ENCODE data around the gene SCP2.

The SCP2 gene

DNA sequence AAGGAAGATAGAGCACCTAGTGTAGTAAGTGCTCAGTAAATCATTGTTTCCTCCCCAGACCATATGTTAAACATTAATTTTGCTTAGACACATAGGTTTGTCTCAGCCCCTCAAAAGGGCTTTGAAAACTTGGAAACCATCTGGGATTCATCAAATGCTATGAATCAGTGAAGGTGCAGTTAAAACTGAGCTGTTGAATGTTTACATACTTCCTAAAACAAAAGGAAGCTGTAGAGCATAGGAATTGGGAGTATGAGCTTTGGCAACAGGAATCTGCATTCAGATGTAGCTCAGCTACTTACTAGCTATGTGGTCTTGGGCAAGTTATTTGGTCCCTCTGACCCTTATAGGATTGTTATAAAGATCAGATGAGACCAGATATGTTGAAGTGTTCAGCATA lies 116.2 kb downstream of the SCP2 start:
- DNase-seq (ENCODE audit: low read depth), result no peak

DNA sequence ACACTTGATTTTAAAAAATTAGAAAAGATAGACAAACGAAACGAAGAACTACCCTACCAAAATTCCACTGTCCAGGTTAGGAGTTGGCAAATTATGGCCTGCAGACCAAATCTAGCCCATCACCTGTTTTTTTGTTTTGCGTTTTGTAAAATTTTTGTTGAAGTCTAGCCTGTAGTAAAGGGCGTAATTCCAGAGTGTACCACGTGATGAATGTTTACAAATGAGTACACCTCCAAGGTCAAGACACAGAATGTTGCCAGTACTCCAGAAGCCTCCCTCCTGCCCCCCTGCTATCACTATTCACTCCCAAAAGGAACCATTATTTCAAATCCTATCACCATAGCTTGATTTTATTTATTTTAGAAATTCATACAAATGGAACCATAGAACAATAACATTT lies 117.8 kb downstream of the SCP2 start:
- DNase-seq (ENCODE audit: low read depth), result no peak

DNA sequence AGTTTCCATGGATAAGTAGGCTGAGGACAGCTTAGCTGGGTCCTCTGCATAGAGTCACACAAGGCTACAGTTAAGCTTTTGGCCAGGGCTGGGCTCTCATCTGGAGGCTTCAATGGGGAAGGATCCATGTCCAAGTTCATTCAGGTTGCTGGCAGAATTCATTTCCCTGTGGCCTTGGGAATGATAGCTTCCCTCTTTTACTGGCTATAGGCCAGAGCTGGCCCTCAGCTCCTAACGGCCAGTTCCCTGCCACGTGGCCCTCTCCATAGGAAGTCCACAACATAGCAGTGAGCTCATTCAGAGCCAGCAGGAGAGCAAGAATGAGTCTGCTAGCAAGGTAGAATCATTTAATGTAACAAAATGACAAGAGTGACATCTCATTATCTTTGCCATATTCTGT lies 119.9 kb downstream of the SCP2 start:
- no peak for DNase-seq (ENCODE audit: low read depth)

DNA sequence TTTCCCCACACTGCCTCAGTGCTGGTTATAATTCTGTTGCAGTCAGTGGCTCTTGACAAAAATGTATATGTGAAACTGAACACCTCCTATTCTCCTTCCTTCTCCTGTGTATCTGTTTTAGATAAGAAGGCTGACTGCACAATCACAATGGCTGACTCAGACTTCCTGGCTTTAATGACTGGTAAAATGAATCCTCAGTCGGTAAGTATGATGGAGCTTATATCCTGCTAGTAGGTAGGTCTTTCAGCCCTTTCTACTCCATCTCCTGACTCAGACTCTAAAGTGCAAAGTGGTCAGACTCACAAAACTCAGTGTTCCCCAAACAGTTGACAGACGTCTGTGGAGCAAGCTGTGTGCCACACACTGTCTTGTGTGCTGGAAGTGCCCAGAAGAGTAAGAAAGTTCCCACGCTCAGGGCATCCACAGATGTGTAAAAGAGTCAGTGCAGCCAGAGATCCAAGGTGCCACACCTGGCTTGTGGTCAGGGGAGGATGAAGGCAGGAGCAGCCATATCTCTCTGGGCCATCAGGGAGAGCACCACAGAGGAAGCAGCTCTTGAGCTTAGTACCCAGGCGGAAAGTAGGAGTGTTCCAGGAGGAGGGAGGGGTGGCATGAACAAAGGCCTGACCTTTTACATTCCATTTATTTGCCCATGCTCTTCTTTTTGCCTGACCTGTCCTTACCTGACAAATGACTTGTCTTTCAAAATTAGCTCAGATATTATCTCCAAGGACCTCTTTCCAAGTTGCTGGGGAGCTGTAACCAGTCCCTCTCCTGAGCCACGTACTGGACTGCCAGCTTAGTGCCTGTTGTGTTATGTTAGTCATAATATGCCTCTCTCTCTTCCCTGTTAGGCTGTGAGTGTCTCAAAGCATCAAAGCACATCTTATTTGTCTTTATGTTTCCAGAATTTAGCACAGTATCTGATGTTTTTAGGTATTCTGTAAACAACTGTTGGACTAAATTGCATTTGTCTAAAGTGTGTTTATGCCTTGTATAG lies 121.0 kb downstream of the SCP2 start:
- DNase-seq (ENCODE audit: low read depth), result no peak

DNA sequence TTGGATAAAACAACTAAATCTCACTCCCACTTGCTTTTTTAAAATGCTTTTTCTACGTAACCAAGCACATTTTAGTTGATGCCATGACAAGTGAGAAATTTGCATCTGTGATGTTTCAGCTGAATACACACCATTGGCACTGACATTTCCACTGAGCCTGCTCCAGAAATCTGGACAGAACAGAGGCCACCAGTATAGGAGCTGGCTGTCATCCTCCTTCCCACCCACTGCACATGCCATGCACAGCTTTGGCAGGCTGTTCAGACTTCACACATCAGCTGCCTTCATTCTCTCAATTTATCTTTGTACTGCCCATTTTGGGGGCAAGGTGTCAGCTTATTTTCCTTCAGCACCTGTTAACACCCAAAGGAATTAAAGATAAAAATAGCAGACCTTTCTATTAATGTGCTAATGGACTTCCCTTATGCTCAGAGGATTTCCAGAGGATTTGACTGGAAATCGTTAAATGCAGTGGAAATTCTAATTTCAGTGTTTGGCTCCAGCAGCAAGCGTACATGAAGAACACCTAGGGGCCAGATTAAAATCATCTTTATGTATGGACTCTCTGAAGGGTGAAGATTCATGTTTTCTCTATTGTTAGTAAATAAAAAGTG lies 122.0 kb downstream of the SCP2 start:
- no peak for DNase-seq (ENCODE audit: low read depth)

DNA sequence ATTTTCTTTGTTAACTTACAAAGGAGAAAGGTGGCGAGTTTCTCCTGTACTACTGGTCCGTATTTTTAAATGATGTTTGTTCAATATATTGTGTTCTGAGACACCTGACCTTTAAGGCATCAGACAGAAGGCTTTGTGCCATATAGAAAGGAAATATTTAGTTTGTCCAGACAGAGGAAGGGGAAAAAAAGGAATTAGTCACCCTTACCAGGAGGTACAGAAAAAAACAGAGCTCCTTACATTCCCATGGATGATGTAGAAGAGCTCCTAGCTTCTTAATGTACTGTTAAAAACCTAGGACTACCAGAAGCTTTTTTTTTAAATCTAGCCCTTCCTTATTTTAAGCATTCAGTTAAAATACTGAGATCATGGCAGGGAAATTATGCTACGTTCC lies 122.5 kb downstream of the SCP2 start:
- DNase-seq (ENCODE audit: low read depth), result no peak

DNA sequence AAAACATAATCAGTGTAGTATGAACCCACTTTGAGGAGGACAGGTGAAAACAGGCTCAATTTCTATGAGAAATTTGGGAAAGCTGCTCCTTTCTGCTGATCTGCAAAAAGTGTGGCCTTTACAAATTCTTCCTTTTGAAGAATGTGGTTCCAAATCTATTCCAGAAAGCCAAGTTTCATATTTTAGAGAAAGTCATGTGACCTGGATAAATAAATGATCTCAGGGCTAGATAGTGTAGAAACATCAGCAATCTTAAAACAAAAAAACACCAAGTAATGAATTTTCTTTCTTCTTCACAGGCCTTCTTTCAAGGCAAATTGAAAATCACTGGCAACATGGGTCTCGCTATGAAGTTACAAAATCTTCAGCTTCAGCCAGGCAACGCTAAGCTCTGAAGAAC lies 123.2 kb downstream of the SCP2 start:
- DNase-seq (ENCODE audit: low read depth), result no peak

DNA sequence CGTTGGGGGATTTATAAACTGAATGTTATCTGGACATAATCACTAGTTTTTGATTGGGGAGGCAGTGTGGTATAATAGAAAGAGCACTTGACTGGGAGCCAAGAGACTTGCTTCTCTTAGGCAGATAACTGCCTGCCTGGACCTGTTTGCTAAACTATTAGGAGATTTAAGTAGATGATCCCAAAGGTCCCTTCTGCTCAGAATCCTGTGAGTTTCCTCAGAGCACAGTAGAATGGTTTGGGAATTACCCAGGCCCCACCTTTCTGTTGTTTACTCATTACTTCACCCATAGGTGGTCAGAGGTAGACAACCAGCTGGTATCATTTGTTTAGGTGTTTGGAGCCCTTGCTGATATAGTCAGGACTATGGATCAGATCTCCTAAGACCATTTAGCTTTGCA lies 124.6 kb downstream of the SCP2 start:
- no peak for DNase-seq (ENCODE audit: low read depth)

DNA sequence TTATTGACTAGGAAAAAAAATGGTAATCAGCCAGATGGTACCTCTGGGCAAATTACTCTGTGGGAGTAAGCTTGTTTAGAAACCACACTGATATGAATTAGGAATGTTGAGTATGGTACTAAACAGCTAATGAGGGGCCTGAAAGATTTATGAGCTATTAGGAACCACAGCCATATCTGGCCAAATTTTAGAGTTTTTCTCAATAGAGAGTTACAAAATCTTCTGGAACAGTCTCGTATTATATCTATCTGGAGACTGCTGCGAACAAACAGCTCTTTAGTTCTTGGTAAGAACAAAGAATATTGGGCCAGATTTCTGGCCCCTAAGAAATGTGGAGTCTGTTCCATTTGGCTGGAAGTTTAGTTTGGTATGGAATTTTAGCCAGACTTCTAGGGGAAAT lies 130.1 kb downstream of the SCP2 start:
- no peak for DNase-seq (ENCODE audit: low read depth)

DNA sequence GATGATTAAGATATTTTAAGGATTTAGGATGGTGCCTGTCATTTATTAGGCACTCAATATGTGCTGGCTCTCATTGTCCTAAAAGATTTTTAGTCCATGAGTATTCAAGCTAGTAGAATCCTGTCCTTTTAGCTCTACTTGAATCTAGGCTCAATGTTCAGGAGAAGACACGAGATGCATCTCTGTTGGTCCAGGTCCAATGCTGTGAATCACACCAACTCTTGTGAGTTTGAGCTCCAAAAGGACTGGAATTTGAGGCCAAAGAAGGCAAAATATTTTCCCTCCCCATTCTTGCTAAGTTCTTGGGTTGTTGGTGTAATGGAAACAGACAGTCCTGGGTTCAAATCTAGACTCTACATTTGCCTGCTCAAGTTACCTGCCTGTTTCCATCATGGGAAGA lies 133.5 kb downstream of the SCP2 start:
- no peak for DNase-seq (ENCODE audit: low read depth)

DNA sequence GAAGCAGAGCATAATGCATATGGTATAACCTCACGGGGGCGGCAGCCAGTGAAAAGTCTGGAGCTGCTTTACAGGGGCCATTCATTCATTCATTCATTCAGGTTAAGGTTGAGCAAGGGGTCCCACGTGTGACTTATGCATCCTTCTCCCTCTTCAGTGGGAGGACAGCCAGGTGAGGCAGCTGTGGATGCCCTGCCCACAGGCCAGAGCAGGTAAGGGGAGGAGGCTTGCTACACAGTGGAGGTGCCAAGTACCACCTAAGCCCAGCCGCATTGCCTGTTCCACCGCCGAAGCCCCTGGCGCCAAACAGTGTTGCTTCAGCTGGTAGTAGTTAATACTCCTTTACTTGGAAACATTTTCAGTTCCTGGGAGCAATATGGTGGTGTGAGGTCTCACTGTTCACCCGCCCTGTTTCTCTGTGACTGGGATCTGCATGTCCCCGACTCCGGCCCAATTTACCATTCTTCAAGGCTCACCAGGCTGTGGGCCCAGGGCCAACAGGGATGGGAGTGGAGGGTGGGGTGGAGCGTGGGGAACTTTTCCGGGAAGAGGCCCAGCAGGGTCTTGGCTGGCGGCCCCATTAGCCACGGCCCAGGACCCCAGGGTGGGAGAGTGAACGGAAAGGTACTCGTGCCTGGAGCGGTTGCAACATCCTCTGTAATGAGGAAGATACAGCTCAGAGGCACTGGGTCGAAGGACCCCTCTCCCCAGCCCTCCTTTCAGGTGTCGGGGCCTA lies 134.2 kb downstream of the SCP2 start:
- no peak for DNase-seq (ENCODE audit: low read depth)

DNA sequence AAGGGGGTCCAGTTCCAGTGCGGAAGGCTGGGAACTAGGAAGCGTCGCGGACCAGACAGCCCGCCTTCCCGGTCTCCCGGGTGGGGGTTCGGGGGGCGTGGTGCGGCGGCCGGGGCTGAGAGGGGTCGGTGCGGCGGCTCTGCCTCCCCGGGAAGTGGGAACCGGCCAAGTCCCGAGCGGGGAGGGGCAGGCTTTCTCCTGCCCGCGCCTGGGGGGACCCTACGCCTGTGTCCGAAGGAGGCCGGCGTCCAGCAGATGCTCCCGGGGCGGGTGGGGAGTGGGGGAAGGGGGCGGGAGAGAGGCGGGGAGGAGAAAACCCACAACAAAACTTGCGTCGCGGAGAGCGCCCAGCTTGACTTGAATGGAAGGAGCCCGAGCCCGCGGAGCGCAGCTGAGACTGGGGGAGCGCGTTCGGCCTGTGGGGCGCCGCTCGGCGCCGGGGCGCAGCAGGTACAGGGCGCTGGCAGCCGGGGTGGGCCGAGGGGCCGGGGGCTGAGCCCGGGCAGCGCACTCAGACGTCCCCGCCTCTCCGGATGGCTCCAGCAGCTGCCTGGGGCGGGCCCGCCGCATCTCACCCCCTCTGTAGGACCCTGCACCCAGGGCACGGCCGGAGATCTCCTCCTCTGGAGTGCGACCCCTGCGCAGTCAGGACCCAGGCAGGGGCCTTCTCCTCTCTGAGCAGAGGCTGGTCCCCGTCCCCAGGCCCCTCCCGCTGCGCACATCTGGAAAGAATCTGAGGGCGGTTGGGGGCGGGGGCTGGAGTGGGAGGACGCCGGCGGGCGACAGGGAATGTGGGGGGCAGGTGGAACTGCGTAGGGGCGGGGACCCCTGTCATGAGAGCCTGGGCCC lies 135.0 kb downstream of the SCP2 start, which contains the start of gene PODN:
Gene PODN, plus strand, starts transcription at position 355 of the 849 bp plus-strand sequence. CDS start 7,643 bp downstream, outside the sequence.
- DNase-seq (ENCODE audit: low read depth), result no peak

DNA sequence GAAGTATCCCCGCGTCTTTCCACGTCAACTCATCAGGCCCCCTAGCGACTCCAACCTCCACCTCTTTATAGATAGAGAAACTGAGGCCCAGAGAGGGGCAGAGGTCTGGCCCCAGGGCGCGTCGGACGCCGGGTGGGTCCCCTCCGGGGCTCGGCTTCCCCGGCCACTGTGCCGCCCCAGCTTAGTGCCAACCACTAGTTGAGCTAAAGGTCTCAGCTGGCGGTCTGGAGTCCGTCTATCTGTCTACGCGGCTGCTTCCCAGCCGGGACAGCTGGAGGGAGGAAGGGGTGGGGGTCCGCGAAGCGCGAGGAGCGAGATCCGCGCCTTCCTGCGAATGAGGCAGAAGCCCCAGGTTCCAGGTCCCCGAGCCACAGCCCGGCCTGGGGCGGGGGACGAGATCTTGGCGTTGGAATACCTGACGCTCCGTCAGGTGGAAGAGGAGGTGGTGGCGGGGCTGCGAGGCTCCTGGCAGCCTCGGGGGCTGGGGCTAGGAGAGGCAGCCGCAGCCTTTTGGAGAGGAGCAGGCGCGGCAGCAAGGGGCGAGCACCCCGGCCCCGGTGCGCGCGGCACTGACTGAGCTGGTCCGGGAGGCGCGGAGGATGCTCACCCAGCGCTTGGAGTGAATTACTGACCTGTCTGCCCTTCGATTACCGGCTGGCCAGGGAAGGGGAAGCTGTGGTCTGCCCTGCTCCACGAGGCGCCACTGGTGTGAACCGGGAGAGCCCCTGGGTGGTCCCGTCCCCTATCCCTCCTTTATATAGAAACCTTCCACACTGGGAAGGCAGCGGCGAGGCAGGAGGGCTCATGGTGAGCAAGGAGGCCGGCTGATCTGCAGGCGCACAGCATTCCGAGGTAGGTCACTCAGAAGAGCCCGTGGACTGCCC lies 135.9 kb downstream of the SCP2 start:
- no peak for DNase-seq (ENCODE audit: low read depth)

DNA sequence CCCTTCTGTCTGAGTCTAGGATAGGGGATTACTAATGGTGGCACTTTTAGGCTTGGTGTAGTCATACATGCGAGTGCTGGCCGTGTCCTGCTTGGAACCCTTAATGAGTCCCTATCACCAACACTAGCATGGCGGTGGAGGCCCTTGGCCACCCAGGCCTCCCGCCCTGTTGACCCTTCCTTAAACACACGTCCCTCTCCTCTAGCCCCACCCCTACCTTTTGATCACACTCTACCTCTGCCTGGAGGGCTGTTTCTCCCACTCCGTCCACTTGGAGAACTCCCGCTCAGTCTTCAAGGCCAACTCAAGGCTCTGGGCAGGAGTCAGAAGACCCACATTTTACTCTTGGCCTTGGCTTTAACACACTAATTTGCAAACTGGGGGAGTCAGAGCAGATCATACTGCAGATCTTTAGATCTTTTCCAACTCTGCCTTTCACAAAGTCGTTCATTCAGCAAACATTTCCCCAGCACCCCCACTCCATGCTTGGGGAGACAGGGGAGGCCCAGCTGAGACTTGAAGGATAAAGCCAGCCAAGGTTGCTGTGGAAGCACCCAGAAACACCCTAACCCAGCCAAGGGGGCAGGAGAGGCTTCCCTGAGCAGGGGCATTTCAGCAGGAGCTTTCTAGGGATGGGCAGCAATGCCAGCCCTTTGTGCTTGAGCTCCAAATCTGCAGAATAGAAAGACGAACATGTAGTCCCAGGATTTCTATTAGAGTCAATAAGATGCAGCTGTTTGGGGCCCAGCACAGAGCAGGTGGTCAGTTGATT lies 136.9 kb downstream of the SCP2 start:
- no peak for DNase-seq (ENCODE audit: low read depth)

DNA sequence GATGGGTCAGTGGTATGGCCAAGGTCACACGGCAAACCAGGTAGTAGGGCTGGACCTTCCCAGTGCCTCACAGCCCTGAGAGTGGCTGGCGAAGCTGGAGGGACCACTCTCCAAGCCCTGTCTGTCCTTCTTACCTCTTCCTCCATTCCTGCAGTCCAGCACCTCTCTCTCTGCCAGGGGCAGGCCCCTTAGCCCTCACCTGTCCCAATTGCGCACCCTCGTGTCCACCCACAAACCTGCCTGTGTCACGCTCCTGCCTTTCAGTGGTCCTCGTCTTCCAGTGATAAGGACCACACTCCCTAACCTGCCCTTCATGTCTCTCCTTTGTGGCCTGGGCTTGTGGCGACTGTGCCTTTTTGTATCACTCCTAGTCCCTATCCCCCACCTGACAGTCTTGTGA lies 138.3 kb downstream of the SCP2 start:
- no peak for DNase-seq (ENCODE audit: low read depth)

DNA sequence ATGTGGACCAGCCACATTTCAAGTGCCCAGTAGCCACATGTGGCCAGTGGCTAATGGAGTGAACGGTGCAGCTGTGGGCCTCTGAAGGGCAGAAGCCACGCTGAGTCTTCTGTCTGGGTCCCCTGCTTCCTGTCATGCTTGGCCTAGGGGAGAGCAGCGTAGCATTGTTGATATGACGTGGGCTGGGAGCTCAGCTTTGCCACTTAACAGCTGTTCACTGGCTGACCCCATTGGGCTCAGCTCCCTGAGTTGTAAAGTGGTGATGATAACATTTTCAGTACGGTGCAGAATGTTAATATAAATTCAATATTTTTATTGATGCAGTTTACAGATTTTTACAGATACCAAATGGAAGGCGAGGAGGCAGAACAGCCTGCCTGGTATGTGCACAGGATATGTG lies 139.4 kb downstream of the SCP2 start:
- DNase-seq (ENCODE audit: low read depth), result no peak

DNA sequence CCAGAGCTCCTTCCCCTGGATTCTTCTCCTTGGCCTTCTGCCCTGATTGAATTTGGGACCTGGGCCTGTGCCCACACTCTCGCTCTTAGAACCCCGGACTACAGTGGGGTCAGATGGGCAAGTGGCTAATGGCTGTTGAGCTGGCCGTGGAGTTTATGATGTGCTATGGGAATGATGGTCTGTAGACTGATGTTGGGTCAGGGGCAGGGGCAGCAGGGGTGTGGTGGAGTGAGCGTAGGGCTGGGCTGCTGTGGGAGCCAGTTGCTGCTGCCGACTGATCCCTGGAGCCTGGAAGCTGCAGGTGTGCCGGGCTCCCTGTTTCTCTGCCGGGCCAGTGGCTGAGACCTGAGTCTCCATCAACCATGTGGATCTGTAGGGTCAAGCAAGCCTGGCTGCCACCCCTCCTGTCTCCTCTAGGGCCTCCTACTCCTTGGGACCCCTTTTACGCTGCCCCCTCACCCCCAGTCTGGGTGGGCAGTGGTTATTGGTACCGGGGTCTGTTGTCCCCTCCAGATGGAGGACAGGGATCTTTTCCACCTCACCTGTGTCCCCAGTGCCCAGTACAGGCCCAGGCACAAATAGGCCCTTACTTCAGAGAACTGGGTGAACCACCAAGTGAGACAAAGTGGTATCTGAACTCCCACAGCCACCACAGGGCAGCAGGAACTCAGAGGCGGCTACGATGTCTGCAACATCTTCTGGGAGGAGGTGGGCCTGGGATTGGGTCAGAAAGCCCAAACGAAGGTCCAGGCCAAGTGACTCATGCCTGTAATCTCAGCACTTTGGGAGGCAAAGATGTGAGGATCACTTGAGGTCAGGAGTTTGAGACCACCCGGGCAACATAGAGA lies 140.0 kb downstream of the SCP2 start:
- DNase-seq (ENCODE audit: low read depth), result no peak

DNA sequence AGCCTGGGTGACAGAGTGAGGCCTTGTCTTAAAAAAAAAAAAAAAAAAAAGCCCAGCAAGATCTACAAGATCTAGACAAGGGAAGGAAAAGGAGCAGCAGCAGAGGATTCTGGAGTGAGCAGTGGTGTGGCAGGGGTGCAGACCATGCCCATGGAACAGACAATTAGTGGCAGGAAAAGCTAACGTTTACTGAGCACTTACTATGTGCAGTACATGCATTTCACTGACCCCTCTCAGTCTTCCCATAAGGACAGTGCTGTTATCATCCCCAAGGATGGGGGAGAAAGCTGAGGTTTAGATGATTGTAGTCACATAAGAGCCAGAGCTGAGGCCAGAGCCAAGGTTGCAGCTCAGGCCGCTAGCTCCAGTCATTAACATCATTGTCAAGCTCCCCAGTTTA lies 140.8 kb downstream of the SCP2 start:
- no peak for DNase-seq (ENCODE audit: low read depth)

Data from activated T-helper 9 cell treated with anti-CD3 and anti-CD28 coated beads, Interleukin-2, amount 50 U/mL, for 16 hours (primary cell).